GM18861 (cell line): ENCODE measurements around the gene RPTOR.
"Not testable (repeated sequence)": the region's sequence is repeated elsewhere in the genome, so short reads cannot be mapped to it uniquely, and the experiment has no call there.

Experiments used
- ATAC-seq: cut with Tn5 transposase; IDR thresholded peaks from one replicate; pipeline ENCODE4 v1.9.1; 2021; ENCODE audit not compliant: unreplicated experiment

RPTOR gene

DNA sequence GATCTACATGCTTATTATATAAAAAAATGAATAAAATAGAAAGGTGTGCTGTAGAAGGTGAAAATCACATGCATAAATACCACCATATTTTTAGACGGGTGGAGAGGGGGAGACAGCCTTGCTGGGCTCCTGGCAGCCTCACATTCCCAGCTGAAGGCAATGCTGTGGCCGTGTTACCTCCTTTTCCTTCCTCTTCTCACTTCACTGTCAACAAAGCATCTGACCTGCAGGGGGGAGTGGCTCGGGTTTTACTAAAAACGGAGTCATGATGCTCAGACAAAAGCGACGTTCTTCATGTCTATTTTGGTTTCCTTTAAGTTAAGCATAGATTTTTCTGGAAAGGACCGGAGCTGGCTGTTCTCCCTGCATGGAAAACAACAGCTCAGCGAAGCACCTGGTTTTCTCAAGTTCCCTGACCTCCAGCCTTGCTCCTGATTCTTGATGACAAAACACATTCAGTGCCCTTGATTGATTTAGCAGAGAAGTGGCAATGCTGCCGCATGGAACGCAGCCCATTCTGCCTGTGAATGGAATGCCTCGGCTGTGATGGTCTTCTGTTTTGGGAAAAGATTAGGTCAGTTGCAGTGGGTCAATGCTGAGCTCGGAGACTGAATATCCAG, 5.5 kb upstream of the RPTOR start:
- ATAC-seq: no peak

DNA sequence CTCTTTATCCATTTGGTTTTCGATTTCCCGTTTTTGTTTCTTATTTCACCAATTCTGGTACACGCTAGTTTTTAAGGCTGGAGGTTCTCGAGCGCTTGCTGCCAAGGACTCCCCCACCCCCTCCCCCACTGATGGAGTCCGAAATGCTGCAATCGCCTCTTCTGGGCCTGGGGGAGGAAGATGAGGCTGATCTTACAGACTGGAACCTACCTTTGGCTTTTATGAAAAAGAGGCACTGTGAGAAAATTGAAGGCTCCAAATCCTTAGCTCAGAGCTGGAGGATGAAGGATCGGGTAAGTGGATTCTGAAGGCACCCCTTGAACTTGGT, 825 bp downstream of the RPTOR start:
- no peak for ATAC-seq

DNA sequence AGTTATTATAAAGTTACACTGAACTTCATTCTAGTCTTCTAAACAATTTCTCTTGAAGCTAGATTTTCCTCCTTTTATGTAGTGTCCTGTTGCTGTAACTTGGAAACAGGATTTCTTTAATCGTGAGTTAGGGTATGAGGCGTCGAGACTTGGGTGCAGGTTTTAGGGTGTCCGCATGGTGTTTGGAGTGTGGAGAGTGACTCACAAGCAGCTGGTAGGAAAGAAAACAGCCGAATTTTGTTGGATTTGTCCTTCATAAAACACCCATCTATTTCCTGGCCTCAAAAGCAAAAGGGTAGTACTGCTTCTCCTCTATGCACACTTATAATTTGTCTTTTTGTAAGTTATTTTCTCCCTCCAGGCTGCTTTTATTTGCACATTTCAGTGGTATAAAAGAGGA, 1.6 kb downstream of the RPTOR start:
- ATAC-seq: no peak

DNA sequence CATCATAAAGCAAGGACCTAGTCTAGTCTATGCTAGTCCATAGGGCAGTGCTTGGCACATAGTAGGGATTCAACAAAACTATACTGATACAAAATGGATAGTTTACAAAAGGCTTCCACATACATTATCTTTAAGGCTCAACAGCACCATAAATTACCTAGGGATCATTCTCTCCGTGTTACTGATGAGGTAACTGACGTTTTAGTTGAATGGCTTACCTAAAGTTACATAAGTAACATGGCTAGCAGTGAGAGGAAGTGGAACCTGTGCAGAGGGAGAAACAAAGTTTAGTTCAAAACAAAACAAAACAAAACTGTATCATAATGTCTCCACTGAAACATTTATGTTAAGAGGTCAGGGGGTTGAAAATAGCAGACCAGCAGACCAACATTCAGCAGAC, 7.9 kb downstream of the RPTOR start:
- ATAC-seq: no peak

DNA sequence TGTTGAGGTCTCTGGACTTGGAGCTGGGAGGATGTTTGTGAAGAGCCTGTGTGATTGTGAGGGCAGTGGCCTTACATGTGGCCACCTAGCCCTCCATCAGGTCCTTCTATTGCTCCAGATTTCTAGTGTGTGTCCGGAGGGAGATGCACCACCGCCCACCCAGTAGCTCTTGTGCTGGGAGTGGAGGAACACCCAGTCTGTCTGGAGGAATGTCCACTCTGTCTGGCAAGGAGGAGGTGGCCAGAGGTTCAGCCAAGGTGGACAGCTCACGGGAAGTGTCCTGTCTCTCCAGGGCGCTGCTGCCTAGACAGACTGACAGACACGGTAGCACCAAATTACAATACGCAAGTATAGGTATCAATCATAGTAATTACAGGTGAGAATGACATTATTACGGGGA, 10.6 kb downstream of the RPTOR start:
- no peak for ATAC-seq

DNA sequence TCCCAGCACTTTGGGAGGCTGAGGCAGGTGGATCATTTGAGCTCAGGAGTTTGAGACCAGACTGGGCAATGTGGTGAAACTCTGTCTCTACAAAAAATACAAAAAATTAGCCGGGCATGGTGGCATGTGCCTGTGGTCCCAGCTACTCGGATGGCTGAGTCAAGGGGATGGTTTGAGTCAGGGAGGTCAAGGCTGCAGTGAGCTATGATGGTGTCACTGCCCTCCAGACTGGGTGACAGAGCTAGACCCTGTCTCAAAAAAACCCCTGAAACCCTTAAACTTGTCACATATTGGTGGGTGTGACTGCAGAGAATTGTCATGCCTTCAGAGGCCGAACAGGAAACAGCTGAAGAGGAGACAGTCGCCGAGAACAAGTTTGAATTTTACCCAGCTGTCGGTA, 13.4 kb downstream of the RPTOR start:
- ATAC-seq: no peak

DNA sequence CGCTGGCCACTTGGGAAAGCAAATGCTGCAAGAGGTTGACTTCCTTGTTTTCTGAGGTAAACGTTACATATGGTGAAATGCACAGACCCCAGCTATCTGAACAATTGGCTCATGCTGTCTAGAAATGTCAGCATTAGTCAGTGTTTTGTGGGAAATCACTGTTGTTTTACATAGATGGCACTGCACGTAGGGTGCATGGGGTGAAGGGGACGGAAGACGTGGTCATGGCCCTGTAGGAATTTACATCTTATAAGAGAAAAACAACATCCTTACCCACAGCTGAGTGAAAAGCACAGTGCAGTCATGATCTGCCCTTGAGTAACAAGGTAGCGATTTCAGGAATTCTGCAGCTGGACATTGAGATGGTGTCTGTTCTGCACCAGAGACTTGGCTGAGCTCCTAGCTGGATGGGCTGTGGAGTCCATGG, 15.2 kb downstream of the RPTOR start:
- ATAC-seq: no peak

DNA sequence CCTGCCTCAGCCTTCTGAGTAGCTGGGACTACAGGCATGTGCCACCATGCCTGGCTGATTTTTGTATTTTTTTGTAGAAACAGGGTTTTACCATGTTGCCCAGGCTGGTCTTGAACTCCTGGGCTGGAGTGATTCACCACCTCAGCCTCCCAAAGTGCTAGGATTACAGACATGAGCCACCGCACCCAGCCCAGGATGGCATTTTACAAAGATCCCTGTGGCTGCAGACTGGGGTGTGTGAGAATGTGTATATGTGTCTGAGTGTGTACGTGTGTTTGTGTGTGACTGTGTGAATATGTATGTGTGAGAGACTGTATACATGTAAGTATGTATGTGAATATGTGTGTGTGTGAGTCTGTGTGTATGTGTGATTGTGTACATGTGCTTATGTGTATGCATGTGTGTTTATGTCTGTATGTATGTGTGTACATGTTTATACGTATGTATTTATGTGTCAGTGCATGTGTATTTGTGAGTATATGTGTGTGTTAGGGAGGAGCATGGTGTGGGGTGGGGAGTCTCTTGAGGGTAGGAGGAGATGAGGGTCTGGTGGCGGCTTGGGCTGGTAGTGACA, 17.0 kb downstream of the RPTOR start:
- ATAC-seq: no peak

DNA sequence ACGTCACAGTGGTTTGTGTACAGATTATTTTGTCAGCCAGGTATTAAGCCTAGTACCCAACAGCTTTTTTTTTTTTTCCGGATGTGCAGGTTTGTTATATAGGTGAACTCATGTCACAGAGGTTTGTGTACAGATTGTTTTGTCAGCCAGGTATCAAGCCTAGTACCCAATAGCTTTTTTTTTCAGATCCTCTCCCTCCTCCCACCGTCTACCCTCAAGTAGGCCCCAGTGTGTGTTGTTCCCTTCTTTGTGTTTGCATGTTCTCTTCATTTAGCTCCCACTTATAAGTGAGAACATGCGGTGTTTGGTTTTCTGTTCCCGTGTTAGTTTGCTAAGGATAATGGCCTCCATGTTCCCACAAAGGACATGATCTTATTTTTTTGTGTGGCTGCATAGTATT, 19.9 kb downstream of the RPTOR start:
- ATAC-seq: no peak

DNA sequence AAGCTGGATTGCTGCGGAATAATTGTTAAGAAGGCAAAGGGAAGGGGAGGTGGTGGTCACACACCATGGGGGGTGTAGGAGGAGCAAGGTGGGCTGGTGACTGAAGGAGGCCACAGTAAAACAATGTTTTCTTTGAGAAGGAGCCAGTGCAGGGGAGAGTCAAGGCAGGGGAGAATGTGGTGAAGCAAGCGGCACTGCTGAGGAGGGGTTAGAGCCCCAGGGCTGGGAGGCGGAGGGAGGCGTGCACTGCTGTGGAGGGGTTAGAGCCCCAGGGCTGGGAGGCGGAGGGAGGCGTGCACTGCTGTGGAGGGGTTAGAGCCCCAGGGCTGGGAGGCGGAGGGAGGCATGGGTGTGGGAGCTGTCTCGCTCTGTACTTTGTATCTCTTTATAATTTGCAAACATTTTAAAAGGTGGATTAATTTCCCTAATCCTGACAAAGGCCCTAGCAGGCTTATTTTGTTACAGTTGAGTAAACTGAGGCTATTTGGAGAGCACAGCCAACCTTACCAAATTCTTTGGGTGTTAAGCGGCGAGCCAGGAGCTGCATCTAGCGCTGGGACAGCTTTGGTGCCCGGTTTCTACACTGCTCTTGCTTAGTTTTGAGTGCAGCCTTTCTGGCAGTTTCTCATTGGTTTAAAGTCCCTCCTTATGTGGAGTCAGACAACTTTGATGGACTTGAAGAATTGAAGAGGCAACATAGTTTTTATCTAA, 20.9 kb downstream of the RPTOR start:
- no peak for ATAC-seq

DNA sequence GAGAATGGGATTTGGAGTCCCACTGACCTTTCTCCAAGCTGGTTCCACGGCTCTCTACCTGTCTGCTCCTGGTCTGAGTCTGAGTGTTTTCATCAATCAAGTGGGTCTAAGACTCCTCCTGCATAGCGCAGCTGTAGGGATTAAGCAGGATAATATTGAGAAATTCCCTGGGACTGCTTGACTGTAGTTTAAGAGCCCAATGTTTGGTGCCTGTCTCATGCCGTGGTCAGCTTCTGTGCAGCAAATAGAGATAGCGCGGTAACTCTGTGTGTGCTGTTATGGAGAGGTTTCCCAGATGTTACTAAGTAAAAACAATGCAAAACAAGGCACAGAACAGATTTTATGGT, 21.4 kb downstream of the RPTOR start:
- ATAC-seq: no peak

DNA sequence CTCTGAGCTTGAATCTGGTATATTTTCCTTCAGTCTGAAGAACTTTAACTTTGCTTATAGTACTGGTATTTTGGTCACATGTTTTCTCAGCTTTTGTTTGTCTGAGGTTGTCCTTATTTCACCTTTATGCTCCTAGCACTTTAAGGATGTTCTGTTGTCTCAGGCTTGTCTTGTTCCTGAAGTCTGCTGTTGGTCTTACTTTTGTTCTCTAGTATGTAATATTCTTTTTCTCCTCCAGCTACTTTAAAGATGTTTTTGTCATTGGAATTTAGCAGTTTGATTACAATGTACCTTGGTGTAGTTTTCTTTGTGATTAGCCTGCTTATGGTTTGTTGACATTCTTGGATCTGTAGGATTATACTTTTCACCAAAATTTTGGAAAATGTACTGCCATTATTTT, 23.6 kb downstream of the RPTOR start:
- ATAC-seq: no peak

DNA sequence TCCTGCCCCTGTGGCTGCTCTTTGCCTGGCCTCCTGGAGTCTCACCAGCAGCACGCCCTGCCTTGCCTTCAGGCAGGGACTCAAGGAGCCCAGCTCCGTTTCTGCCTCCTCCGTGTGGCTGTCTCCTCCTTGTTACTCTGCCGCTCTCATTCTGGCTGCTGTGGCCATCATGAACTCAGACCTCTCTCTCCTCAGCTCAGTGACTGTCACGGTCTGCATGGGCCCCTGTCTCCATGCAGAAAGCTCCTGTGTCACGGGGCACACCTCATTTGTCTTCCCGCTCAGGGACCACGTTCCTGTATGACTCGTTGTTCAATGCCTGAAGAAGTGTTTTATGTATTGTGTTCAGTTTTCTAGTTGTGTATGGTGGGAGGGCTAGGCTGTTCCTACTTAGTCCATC, 25.3 kb downstream of the RPTOR start:
- no peak for ATAC-seq

DNA sequence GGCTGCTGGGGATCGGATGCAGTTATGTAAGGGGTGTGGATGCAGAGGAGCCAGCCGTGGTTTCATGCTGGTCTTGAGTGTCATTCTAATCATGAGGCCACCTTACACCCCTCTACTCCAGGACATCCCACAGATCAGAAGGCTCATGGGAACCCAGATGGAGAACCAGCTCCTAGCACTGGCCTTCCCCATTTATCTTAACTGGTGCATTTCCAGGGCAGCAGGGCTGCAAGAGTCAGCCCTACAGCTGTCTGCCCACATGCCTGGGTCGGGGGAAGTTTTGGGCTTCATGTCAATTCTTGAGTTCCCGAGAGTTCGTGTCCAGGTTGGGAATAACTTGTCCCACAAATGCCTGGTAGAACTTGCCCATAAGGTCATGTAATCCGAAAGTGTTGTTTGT, 29.1 kb downstream of the RPTOR start:
- ATAC-seq: no peak

DNA sequence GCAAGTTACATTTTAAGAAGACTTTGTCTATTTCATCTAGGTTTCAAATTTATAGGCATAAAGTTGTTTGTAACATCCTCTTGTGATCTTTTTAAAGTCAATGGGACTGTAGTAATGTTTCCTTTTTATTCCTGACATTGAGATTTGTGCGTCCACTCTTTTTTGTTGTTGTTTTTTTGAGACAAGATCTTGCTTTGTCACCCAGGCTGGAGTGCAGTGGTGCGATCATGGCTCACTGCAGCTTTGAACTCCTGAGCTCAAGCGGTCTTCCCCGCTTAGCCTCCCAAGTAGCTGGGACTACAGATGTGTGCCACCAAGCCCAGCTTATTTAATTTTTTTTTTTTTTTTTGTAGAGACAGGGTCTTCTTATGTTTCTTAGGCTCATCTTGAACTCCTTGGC, 29.9 kb downstream of the RPTOR start:
- no peak for ATAC-seq

DNA sequence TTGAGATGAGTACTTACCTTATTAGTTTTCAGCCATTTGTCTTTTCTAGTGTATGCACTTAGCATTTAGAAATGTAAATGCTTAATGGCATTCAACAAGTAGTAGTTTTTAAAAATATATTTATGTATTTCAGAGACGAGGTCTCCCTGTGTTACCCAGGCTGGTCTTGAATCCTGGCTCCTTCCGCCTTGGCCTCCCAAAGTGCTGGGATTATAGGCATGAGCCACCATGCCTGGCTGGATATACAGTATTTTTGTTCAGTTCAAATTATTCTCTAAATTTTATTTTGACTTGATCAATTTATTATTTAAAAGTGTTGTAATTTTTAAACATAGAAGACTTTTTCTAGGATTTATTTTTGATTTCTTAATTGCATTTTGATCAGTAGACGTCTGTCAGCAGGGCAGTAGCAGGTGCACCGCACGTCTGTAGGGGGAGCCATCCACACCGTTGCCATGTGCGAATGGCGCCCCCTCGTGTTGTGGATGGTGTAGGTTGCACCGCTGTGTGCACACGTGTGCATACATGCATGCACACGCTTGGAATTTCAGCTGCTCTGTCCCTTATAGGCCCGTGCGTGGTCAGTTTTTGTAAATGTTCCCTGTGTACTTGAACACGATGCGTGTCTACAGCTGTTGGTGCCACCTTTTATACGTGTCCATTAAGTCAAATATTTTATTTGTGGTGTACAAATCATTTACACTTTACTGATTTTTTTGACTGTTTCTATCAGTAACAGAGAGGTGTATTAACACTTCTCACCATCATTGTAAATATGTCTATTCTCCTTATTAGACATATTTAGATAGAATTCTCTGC, 30.6 kb downstream of the RPTOR start:
- peak; percentile 80 for ATAC-seq

DNA sequence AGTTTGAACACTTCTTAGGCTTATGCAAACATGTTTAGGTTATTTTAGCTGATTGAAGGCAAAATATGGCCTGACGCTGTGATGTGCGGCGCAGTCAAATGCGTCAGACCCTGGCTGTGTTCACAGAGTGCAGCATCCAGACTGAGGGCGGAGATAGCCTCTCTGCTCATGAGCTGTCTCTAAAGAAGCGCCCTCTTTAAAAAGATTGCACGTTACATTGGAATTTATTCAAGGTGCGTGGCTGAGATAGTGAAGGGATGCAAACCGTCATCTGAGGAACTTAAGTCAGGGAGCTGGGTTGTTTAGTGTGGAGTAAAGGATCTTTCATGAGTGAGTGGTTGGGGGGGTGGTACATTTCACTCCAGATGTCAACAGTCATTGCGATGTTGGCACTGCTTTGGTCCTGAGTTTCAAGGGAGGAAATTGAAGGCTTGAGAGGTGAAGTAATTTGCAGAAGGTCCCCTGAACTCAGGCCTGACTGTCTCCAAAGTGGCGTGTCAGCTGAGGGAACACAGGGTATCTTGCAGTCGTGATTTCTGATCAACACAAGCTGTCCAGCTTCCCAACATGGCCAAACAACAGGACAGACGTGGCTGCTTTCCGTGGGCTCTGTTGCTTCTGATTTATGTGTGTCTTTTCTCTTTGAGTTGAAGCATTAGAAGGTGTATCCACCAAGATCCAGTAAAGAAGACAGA, 33.4 kb downstream of the RPTOR start:
- ATAC-seq: no peak

DNA sequence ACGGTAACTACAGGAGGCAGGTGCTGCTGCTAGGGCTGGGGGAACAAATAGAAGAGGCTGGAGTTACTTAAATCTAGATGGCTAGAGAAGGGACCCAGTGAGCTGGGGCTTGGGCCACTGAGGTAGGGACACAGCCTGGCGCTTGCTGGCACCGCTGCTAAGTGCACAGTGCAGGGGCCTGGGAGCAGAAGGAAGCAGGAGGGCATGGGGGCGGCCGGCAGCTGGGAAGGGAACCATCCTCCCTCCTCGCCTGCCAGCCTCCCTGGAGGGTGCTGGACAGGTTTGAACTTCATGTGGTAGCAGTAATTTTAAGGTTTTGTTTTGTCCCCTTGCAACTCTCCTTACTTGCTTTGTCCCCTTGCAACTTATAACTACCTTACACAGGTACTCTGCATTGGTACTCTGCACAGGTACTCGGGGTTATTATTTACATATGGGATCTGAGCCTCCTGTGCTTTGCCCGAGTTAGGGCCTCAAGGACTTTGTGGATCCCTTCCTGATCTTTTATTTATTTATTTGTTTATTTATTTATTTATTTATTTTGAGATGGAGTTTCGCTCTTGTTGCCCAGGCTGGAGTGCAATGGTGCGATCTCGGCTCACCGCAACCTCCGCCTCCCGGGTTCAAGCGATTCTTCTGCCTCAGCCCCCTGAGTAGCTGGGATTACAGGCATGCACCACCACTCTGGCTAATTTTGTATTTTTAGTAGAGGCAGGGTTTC, 34.2 kb downstream of the RPTOR start:
- not testable (repeated sequence) for ATAC-seq

DNA sequence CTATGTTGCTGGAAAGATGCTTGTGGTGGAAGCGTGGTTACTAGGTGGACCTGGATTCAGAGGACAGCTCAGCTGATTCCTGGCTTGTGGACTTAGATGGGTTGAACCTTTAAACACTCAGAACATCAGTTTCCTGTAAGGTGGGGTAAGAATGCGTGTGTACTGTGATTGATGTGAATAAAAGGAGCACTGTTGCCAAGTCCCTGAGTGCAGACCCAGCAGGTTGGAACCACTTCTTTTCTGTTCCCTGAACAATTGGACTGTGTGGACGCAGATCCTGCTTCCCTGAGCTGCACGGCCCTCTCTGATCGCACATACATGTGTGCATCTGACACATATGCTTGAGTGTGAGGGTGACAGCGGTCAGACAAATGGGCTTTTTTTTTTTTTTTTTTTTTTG, 37.5 kb downstream of the RPTOR start:
- no peak for ATAC-seq

DNA sequence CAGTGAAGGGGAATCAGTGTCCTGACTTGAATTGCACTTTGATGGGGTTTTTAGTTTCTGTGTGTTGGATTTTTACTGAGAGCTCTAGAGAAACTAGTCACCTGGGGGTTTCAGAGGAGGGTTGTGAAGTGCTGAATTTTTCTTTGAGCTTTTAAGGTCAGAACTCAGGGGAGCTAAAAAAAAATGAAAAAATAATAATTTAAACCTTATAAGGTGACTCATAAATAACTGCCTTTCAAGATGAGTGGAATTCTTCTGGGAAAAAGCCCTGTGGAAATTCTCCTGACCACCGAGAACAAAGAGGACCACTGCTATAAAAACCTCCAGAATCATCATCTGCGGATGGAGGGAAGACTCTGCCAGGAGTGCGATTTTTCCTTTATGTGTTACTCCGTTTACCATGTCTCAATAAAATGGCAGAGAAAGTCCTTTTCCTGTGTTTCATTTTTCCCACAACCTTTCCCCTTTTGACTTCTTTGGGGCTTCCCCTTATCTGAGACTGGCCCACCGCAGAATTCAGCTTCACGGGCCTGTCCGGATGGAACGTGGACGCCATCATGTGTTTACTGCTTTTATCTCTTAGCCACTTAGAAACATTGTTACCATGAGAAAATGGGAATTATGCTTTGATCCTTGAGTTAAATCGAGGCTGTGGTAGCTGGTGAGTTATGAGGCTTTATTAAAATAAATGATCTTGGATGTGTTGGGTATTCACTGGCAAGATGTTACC, 39.7 kb downstream of the RPTOR start:
- no peak for ATAC-seq
